Measurements from ENCODE around the gene CHN1. TPM values are rescaled to one million over a fixed set of nuclear protein-coding genes. Genes with fewer than 3 reads are reported as not detected.

The CHN1 gene
- total and polyA plus RNA-seq, 2 of the 8 experiments (the other 6 are each of a cell fraction or from before 2014, with no cell fraction given), result 54.0 to 65.7 TPM

DNA sequence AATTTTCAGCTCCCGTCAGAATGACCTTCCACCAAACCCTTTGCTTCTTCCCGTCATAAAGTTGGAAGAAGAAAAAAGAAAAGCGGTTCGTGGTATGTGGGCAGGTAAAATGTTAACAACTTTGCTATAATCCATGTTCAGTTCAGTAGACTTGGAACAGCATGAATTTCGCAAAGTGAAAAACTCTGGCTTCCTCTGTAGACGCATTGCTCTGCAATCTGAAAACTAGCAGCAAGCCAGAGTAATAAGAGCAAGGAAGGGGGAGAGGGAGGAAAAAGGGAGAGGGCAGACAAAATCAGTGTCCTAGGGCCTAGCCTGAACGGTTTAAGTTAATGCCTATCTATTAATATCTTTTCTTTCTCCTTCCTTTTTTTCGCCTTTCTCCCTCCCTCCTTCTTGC lies 214.2 kb downstream of the CHN1 start (continued):
- TF ChIP-seq CHD1 (IDR thresholded peaks at IDR 0.05; ENCODE audit: low read depth, low read length), result no peak
- TF ChIP-seq SP2 (IDR thresholded peaks at IDR 0.05; ENCODE audit: low read length), result no peak
- TF ChIP-seq SIRT6 (IDR thresholded peaks at IDR 0.05; ENCODE audit: low read length), result no peak
- TF ChIP-seq ATF2 (IDR thresholded peaks at IDR 0.05; ENCODE audit: low read length), result no peak
- no peak for TF ChIP-seq ATF3 (IDR thresholded peaks at IDR 0.05; ENCODE audit: insufficient read depth, low read depth, low read length)
- TF ChIP-seq EGR1 (IDR thresholded peaks at IDR 0.05; ENCODE audit: borderline replicate concordance, low read depth, low read length), result no peak
- no peak for TF ChIP-seq SUZ12 (IDR thresholded peaks at IDR 0.05; ENCODE audit: low read length)
- no peak for TF ChIP-seq SAP30 (IDR thresholded peaks at IDR 0.05; ENCODE audit: insufficient read depth, insufficient replicate concordance, low read length)

All from H1 (cell line).